Measurements from ENCODE around the gene CYRIA.

Gene CYRIA

GRCh38 chr2:16652296-16653082, 13.1 kb downstream of the CYRIA start:
- no peak overlapping the region for H3K4me3 ChIP-seq (ENCODE audit: low read depth, low read length)
- TF ChIP-seq CTCF (IDR thresholded peaks at IDR 0.05; ENCODE audit: low read depth, low read length) = no peak

GRCh38 chr2:16650287-16651249, 15.1 kb downstream of the CYRIA start:
- no peak for TF ChIP-seq CTCF (IDR thresholded peaks at IDR 0.05; ENCODE audit: low read depth, low read length)
- peak overlapping the region; percentile 35; the same call in 1 of the 2 replicates for H3K4me3 ChIP-seq (ENCODE audit: low read depth, low read length)

- no peak for TF ChIP-seq CTCF (IDR thresholded peaks at IDR 0.05; ENCODE audit: low read depth, low read length)
These were observed 16.0 kb downstream of the CYRIA start for GRCh38 chr2:16649353-16650286.

GRCh38 chr2:16647992-16648617, 17.5 kb downstream of the CYRIA start:
- TF ChIP-seq CTCF (IDR thresholded peaks at IDR 0.05; ENCODE audit: low read depth, low read length) = no peak
- no peak overlapping the region for H3K4me3 ChIP-seq (ENCODE audit: low read depth, low read length)

More at GRCh38 chr2:16649353-16650286, 16.0 kb downstream of the CYRIA start:
- no peak overlapping the region for H3K4me3 ChIP-seq (ENCODE audit: low read depth, low read length)

GRCh38 chr2:16645775-16646559, 19.7 kb downstream of the CYRIA start:
- no peak overlapping the region for H3K4me3 ChIP-seq (ENCODE audit: low read depth, low read length)

More at GRCh38 chr2:16645775-16646559, 19.7 kb downstream of the CYRIA start:
- no peak for TF ChIP-seq CTCF (IDR thresholded peaks at IDR 0.05; ENCODE audit: low read depth, low read length)

All from WI38 (cell line).